Suprapubic skin (tissue), 4 donors: ENCODE results near the gene WHRN.

Experiments
- EP300 ChIP-seq: sonication (generic); formaldehyde crosslinking; IDR thresholded peaks from one replicate; pipeline ENCODE4 v1.6.1; 2017; ENCODE audit warnings: antibody characterized with exemption
- POLR2A ChIP-seq, 2 donors: fragments of 450-650 bp; IDR thresholded peaks; one replicate each; pipeline ENCODE4 v1.6.1; 2017; ENCODE audit warnings: antibody characterized with exemption in 2 of 2, mild to moderate bottlenecking in 2 of 2, moderate library complexity in 2 of 2
- POLR2AphosphoS5 ChIP-seq, 3 donors: sonication (generic); formaldehyde crosslinking; IDR thresholded peaks; one replicate each; pipeline ENCODE4 v1.6.1; 2017; ENCODE audit warnings: antibody characterized with exemption in 3 of 3
- TF ChIP-seq, protein P1 (sequence below), 2 donors: fragments of 200-600 bp in 1 of 2; fragments of 450-650 bp in 1 of 2; sonication (generic) in 1 of 2; IDR thresholded peaks; one replicate each; pipeline ENCODE4 v1.5.1; 2016 to 2019; ENCODE audit warnings: antibody characterized with exemption in 2 of 2, mild to moderate bottlenecking in 1 of 2, moderate library complexity in 1 of 2

DNA sequence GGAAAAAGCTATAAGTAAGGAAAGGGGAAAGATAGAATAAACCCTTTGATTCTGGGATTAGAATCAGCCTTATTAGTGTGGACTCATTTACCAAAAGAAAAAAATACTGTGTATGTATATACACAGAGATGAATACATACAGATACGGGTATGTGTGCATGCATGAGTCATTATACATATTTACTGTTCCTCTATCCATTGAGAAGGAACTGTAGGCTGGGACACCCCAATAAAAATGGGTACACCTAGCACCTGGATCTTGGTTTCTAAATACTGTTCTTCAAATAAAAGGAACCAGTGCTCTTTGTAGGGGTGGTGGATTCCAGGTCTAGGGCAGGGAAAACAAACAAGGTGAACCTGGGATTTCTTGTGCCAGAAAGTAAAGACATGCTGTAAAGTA, 48.3 kb downstream of the WHRN start:
- TF ChIP-seq, protein P1, sequence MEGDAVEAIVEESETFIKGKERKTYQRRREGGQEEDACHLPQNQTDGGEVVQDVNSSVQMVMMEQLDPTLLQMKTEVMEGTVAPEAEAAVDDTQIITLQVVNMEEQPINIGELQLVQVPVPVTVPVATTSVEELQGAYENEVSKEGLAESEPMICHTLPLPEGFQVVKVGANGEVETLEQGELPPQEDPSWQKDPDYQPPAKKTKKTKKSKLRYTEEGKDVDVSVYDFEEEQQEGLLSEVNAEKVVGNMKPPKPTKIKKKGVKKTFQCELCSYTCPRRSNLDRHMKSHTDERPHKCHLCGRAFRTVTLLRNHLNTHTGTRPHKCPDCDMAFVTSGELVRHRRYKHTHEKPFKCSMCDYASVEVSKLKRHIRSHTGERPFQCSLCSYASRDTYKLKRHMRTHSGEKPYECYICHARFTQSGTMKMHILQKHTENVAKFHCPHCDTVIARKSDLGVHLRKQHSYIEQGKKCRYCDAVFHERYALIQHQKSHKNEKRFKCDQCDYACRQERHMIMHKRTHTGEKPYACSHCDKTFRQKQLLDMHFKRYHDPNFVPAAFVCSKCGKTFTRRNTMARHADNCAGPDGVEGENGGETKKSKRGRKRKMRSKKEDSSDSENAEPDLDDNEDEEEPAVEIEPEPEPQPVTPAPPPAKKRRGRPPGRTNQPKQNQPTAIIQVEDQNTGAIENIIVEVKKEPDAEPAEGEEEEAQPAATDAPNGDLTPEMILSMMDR (IDR thresholded peaks at IDR 0.05) = no peak
- TF ChIP-seq POLR2AphosphoS5 (IDR thresholded peaks at IDR 0.05) (no peak), EP300 (no peak), POLR2A (IDR thresholded peaks at IDR 0.05) (no peak)
